Measurements from ENCODE around the gene INPP4B. TPM values are rescaled to one million over a fixed set of nuclear protein-coding genes. Genes with fewer than 3 reads are reported as not detected.

Gene INPP4B
- total RNA-seq, 1 donor from 2014 or later: 10.9 TPM

- DNase-seq (ENCODE audit: low read depth): no peak
- no peak for TF ChIP-seq CTCF (IDR thresholded peaks at IDR 0.05; ENCODE audit: insufficient read depth, low read length, poor library complexity, severe bottlenecking)
Observed at GRCh38 chr4:142377342-142378091, 468.6 kb downstream of the INPP4B start.

GRCh38 chr4:142376204-142376603 lies 469.9 kb downstream of the INPP4B start:
- no peak for TF ChIP-seq CTCF (IDR thresholded peaks at IDR 0.05; ENCODE audit: insufficient read depth, low read length, poor library complexity, severe bottlenecking)
- Histone ChIP-seq H3K27me3 (ENCODE audit: control insufficient read depth, insufficient read depth, low read length) (no peaks in the 10 kb centered on the region), H3K36me3 (ENCODE audit: control insufficient read depth, insufficient read depth, low read length) (no peaks in the 10 kb centered on the region), H3K4me3 (ENCODE audit: low read depth, low read length) (no peak overlapping the region)
- DNase-seq (ENCODE audit: low read depth): no peak

More at GRCh38 chr4:142377342-142378091, 468.6 kb downstream of the INPP4B start:
- Histone ChIP-seq H3K27me3 (ENCODE audit: control insufficient read depth, insufficient read depth, low read length) (no peaks in the 10 kb centered on the region), H3K4me3 (ENCODE audit: low read depth, low read length) (no peak overlapping the region), H3K36me3 (ENCODE audit: control insufficient read depth, insufficient read depth, low read length) (no peaks in the 10 kb centered on the region)

GRCh38 chr4:142373610-142374009 lies 472.5 kb downstream of the INPP4B start:
- DNase-seq (ENCODE audit: low read depth): no peak
- TF ChIP-seq CTCF (IDR thresholded peaks at IDR 0.05; ENCODE audit: insufficient read depth, low read length, poor library complexity, severe bottlenecking): no peak
- no peak overlapping the region for H3K4me3 ChIP-seq (ENCODE audit: low read depth, low read length)
- no peaks in the 10 kb centered on the region for H3K36me3 ChIP-seq (ENCODE audit: control insufficient read depth, insufficient read depth, low read length)
- no peaks in the 10 kb centered on the region for H3K27me3 ChIP-seq (ENCODE audit: control insufficient read depth, insufficient read depth, low read length)

- no peaks in the 10 kb centered on the region for H3K27me3 ChIP-seq (ENCODE audit: control insufficient read depth, insufficient read depth, low read length)
- H3K36me3 ChIP-seq (ENCODE audit: control insufficient read depth, insufficient read depth, low read length): no peaks in the 10 kb centered on the region
- no peak overlapping the region for H3K4me3 ChIP-seq (ENCODE audit: low read depth, low read length)
- DNase-seq (ENCODE audit: low read depth): no peak
- TF ChIP-seq CTCF (IDR thresholded peaks at IDR 0.05; ENCODE audit: insufficient read depth, low read length, poor library complexity, severe bottlenecking): no peak
Observed at GRCh38 chr4:142372530-142373260, 473.4 kb downstream of the INPP4B start.

GRCh38 chr4:142369141-142369540 lies 477.0 kb downstream of the INPP4B start:
- DNase-seq (ENCODE audit: low read depth): no peak

More at GRCh38 chr4:142369141-142369540, 477.0 kb downstream of the INPP4B start:
- no peak overlapping the region for H3K4me3 ChIP-seq (ENCODE audit: low read depth, low read length)
- H3K27me3 ChIP-seq (ENCODE audit: control insufficient read depth, insufficient read depth, low read length): no peaks in the 10 kb centered on the region
- H3K36me3 ChIP-seq (ENCODE audit: control insufficient read depth, insufficient read depth, low read length): no peaks in the 10 kb centered on the region
- TF ChIP-seq CTCF (IDR thresholded peaks at IDR 0.05; ENCODE audit: insufficient read depth, low read length, poor library complexity, severe bottlenecking): no peak
